A204.1 (cell line): Measurements from ENCODE around the gene TMEM14A.
"Not testable (repeated sequence)": the region's sequence is repeated elsewhere in the genome, so short reads cannot be mapped to it uniquely, and the experiment has no call there.

ENCODE experiments used
- FAIRE-seq: peaks from 2 replicates; lab custom pipeline; 2012; peaks lifted over from hg19 to GRCh38; lab: Jason Lieb, UNC

The TMEM14A gene

DNA sequence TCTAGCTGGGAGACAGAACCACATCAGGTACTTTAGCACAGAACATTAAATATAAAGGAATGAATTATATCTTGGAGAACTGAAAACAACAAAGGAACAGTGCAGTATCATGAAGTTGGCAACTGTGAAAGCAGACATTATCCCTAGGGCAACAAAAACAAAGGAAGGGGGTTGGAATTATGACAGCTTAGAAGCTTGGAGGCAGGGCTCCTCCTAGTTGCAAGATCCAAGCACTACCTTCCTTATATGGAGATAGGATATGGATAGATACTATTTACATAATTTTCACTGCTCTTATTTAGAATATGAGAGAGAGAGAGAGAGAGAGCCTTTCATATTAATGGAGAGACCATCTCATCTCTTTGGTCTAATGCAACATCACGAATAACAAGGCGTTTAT, 27.0 kb downstream of the TMEM14A start:
- FAIRE-seq: no peak

DNA sequence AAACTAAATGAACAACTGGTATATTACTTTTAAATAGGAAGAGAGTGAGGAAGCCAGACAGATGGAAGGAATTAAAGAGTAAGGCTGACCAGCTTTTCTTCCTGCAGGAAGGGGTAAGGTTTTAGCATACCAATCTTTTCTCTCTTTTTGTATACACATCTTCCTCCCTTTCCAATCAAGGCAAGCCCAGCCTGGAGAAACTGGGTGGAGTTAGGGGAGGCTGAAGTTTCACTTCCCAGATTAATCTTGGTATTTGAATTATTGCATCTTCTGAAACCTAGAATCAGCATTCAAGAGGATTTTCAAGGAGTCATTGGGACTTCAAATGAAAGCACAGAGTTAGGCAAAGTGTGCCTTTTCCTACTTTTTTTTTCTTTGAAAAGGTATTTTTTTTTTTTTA, 33.1 kb downstream of the TMEM14A start:
- FAIRE-seq: no peak

DNA sequence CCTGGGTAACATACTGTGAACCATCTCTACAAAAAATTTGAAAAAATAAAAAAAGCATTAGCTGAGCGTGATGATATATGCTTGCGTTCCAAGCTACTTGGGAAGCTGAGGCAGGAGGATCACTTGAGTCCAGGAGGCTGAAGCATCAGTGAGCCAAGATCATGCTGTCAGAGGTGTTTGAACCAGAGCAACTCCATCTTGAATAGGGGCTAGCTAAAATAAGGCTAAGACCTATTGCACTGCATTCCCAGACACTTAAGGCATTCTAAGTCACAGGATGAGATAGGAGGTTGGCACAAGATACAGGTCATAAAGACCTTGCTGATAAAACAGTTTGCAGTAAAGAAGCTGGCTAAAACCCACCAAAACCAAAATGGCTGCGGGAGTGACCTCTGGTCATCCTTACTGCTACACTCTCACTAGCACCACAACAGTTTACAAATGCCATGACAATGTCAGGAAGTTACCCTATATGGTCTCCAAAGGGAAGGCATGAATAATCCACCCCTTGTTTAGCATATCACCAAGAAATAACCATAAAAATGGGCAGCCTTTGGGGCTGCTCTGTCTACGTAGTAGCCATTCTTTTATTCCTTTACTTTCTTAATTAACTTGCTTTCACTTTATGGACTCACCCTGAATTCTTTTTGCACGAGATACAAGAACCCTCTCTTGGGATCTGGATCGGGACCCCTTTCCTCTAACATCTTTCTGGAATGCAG, 34.0 kb downstream of the TMEM14A start:
- not testable (repeated sequence) for FAIRE-seq

DNA sequence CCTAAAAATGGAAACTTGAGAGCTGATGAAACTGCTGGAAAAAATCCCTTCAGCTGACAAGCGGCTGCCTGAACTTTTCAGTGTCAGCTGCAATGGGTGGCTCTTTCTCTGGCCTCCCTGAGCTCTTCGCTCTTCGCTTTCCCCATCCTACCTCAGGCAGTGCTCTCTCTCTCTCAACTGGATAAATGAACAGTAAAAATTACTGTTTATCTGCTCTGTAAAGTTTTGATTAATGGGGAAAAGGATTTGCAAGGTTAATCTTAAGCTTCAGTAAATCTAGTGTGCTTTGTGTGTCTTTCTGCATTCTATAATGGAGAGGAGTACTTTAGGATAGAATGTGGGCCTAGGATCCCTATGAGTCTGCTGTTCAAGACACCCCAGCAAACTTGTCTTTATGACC, 35.1 kb downstream of the TMEM14A start:
- no peak for FAIRE-seq

DNA sequence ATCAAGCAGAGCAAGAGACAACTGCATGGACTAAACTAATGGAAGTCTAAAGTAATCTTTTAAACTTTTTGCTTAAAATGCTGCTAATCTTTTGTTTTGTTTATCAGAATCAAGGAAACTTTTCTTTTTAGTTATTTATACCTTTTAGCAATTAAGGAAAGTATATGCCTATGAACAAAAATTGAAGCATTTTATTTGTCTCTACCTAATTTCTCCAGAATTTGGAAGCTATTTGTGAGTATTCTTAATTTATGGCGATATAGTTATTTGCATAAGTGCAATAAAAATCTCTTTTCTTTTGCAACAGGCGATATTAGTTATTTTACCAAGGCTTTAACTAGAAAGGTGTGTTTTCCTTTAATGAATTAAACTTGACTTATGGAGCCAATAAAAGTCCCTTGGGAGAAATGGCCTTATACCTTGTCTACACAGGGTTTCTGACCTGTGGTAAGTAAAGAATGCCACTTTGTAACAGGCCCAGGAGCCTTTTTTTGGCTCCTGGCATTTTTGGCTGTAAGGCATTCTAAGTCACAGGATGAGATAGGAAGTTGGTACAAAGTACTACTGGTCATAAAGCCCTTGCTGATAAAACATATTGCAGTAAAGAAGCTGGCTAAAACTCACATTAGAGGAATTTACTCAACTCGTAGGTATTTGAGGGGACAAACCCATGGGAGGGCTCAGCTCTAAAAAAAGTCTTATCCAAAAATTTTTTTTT, 37.2 kb downstream of the TMEM14A start:
- FAIRE-seq: no peak

DNA sequence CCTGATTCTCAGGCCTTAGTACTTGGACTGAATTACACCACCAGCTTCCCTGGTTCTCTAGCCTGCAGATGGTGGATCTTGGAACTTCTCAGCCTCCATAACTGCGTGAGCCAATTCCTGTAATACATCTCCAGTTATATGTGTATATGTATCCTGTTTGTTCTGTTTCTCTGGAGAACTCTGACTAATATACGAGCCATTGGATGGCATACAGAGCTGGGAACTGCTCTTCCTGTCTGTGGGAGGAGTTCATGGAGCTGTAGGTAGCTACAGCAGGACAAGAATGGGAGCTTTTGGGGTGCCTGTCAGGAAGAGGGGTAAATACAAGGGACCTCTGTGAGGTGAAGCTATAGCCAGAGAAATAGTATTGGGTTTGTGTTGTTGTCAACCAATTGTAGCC, 41.2 kb downstream of the TMEM14A start:
- no peak for FAIRE-seq

DNA sequence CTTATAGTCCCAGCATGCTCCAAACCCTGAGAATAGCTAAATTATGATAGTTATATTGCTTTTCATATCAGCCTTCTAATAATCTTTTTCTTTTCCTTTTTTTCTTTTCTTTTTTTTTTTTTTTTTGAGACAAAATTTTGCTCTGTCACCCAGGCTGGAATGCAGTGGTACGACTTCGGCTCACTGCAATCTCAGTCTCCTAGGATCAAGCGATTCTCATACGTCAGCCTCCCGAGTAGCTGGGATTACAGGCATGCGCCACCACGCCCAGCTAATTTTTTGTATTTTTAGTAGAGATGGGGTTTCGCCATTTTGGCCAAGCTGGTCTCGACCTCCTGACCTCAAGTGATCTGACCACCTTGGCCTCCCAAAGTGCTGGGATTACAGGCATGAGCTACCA, 43.8 kb downstream of the TMEM14A start:
- FAIRE-seq: not testable (repeated sequence)

DNA sequence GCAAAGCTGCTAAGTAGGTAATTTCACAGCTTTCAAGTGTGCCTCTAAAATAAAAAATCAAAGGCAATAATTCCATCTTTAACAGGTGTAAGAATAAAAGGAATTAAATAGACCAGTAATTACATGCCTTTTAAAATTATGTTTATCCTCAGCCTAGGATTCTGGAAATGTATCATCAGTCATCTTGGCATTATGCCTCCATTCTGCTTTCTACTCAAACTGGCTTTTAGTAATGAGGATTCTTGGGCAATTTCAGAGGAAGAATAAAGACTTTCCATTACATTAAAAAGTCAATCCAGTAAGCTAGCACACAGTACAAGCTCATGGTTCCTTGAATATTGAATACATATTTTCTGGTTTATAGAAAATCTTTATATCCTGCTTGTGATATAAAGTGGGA, 47.6 kb downstream of the TMEM14A start:
- FAIRE-seq: no peak

DNA sequence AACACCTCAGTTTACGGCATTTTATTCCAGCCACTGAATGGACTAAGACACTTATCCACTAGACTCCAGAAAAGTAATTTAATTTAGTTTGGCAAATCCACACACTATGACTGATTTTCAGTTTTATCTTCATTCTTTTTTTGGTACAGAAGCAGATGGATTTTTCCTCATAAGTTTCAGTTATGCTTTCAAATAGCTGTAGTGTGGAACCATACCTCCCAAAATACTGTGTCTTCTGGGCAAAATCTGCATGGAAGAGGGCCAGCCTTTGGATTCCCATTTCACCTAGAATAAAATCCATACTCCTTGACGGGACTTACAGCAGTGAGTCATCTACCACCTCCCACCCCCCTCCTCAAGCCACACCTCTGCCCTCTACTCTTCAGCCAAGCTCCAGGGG, 49.4 kb downstream of the TMEM14A start:
- FAIRE-seq: no peak

DNA sequence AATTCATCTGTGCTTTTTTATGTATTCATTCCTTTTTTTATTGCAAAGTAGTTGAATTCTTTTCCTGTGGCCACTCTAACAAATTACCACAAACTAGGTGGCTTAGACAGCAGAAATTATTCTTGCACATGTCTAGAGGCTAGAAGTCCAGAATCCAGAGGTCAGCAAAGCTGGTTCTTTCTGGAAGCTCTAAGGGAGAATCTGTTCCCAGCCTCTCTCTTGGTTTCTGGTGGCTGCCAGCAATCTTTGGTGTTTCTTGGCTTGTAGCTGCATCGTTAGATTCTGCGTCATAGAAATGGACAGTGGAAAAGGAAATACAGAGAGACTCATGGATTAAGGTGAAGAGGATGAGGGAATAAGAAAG, 53.1 kb downstream of the TMEM14A start:
- FAIRE-seq: no peak

DNA sequence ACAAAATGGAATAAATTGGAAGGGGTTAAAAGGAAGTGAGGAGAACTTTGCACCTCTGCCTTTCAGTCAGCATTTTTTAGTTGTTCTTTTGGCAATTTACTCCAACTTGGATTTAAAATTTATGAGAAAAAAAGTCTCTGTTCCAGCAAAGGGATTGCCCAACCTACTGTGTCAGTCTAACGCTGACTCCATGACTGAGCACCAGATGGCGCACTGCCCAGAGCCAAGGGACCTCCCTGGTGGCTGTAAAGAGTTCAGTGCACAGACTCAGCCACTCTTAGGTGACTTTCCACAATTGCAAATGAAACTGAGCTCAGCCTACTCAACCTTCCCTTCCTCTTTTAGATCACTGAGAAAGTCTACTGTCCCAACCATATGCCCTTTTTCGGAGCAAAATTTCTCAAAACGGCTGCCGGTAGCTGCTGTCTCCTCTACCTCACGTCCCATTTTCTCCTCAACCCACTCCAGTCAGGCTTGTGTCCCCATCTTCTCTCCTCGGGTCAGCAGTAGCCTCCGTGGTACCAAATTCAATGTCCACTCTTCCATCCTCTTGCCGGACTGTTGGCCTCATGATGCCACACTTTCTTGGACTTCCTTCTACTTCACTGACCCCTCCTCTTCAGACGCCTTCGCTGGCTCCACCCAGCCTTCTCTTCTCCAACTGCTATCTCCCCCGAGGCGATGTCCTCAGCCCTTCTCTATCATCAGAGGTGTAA, 53.7 kb downstream of the TMEM14A start:
- FAIRE-seq: no peak

DNA sequence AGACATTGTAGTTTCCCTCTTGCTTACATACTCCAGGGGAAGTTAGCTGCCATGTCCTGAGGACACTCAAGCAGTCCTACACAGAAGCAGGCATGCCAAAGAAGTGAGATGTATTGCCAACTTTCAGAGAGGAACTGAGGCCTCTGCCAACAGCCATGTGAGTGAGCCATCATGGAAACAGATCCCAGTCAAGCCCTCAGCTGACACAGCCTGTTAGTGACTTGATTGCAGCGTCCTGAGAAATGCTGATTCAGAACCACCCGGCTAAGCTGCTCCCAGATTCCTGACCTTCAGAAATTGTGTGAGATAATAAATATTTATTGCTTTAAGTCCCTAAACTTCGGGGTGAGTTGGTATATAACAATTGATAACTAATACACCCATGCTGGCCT, 54.2 kb downstream of the TMEM14A start:
- FAIRE-seq: no peak

DNA sequence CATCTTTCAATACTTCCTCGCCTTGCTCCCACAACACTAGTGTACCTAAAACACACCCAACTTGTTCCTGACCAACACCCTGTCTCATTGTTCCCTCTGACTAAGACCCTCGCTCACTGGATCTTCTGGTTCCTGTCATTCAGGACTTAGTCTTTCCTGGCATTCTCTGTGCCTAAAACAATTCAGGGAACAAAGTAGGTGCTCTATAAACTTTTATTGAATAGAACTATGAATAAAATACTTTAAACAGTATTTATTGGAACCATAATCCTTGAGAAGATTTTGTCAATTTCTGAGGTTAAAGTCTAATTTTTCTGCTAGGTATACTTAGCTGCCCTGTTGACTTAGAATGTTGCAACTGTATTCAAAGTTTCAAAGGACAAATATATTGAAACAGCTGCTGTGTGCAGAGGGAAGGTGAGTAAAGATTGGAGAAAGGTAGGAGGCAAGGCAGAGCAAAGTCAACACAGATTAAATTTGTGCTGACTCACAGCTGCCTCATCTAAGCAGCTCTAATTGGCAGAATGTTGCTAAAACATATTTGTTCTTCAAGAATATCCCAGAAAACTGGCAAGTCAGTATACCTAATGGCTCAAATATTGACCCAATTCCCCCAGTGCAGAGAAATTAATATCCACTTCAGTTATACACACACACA, 54.8 kb downstream of the TMEM14A start:
- no peak for FAIRE-seq

DNA sequence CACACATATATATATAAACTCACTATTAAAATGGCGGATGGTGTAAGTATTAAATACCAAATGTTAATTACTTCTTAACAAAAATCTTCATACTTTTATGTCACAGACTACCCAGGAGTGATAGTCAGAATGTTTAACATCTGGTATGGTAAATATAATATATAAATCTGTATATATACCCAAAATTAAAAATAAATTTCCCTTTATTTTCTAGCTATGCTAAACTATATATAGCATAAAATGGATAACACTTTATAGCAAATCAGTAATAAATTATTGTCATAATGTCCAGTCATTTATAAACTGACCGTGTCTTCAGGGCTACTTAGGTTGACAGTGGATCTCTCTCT, 55.3 kb downstream of the TMEM14A start:
- no peak for FAIRE-seq

DNA sequence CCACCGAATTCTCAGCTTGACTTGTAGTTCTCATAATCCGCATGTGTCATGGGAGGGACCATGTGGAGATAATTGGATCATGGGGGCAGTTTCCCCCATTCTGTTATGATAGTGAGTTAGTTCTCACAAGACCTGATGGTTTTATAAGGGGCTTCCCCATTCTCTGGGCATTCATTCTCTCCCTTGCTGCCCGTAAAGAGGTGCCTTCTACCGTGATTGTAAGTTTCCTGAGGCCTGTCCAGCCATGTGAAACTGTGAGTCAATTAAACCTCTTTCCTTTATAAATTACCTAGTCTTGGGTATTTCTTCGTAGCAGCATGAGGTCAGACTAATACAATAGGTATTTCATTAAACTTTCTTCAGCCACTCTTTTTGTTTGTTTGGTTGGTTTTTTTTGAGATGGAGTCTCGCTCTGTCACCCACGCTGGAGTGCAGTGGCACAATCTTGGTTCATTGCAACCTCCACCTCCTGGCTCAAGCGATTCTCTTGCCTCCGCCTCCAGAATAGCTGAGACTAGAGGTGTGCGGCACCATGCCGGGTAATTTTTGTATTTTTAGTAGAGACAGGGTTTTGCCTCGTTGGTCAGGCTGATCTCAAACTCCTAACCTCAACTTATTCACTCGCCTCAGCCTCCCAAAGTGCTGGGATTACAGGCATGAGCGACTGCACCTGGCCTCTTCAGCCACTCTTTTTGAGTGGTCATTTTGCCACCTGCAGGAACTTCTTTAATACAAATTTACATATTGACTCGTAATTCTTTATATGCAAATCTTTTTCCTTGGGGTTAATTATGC, 56.0 kb downstream of the TMEM14A start:
- no peak for FAIRE-seq

DNA sequence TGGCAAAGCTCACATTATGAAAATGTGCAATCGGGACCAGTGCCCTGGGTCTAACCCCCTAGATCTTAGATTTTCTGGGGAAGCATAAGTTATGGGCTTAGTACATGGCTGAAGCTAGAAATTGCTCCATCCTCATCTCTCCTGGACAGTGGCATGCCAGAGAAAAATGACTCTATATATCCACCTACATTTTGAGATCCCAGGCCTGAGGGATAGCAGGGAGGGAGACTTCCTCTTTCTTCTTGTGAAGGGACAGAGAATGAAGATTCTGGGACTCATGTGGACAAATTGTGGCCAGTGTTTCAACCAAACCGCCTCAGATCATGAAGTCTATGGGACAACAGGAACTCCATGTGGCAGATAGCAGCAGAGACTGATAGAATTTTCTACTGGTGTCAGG, 57.0 kb downstream of the TMEM14A start:
- no peak for FAIRE-seq

DNA sequence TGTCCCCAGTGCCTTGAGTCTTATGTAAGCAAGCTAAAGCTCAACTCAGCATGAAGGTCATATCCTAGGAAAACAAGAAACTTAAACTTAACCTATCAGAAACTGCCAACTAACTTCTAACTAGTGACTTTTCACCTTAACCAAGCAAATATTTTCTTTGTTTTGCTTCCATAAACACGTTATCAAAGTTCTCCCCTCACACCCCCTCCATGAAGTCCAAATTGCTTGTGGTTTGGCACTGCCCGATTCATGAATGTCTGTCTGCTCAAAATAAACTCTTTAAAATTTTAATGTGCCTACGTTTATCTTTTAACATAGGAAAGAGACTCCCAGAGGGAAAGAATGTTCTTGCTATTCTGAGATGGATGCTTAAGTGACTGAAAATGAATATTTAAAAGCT, 57.5 kb downstream of the TMEM14A start:
- FAIRE-seq: no peak

DNA sequence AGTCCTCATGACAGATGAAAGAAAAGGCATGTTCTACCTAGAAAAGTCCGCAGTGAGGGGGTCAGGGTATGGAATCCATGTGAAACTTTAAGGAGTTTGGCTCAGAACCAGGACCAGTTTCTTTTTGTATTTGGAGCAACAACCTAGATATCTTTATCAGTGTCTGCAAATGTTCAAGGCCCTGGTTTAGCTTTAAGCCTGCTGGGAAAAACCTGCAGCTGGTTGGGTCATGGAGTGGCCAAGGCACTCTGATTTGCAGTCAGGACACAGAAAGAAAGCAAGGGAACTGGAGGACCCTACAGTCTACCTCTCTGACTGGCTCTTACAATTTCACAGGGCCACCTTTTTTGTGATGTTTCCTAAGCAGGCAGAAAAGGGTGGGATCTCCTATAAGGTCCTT, 58.7 kb downstream of the TMEM14A start:
- no peak for FAIRE-seq

DNA sequence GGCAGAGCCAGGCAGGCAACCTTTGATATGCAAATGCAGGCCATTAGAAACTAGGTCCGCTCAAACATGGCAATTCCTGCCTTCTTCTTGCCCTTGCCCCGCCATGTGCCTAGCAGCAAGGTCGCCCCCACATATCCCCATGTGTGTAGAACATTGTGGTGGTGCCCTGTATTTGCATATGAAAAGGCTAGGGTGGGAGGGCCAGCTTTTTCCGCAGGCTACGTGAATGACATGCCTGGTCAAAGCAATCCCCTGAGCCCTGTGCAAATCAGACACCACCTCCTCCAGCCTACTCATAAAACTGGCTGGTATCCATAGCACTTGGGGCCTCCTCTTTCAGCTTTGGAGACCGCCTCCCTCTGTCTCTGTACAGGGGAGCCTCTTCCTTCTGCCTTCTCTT, 60.8 kb downstream of the TMEM14A start:
- FAIRE-seq: no peak

DNA sequence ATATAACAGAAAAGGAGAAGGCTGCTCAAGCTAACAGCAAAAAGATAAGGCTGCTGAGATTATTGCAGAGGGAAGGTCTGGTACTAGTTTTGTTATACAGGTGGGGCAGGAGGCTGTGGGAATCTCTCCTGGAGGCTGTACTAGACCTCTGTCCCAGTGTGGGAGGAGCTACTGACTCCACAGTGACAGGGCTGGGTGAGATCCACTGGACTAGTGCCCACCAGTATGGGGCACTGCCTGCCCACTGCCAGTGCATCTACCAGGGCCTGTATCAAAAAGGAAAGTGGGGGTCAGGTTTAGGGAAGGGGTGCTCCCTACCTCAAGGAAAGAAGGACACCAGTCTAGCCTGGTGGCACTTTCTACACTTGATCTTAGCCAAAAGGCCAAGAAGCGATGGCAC, 62.3 kb downstream of the TMEM14A start:
- no peak for FAIRE-seq

DNA sequence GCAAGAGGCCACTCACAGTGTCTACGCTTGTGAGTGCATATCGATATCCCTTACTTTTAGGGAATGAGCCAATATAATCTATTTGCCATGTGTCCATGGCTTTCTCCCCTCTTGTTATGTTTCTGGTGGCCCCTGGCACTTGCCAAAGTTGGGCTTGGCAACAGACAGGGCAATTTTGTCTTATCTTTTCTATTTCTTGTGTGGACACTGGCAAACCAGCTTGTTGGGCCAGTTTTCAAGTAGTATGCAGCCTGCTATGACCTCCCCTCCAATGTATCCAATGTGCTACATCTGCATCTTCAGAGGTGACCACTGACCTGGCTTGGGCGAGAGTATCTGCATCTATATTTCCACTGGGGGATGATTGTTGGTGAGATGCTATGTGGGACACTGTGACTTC, 63.2 kb downstream of the TMEM14A start:
- FAIRE-seq: no peak

DNA sequence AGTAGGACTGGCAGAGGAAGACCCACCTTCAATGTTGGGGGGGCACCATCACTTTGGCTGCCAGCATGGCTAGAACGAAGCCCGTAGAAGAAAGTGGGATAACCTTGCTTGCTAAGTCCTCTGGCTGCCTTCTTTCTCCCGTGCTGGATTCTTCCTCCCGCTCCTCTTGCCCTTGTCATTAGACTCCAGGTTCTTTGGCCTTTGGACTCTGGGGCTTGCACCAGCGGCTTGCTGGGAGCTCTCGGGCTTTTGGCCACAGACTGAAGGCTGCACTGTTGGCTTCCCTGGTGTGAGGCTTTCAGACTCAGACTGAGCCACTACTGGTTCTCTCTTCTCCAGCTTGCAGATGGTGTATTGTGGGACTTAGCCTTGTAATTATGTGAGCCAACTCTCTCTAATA, 64.2 kb downstream of the TMEM14A start:
- FAIRE-seq: no peak
